SK-N-DZ (cell line): ENCODE data around the gene ZFPL1.
A peak's percentile ranks its signal among the peaks of the same experiment; 100 is the strongest.

Source experiments
- DNase-seq: peaks from one replicate; pipeline ENCODE4 v3.0.0-alpha.2; 2015; ENCODE audit warnings: low spot score
- small RNA-seq, 2 experiments: library from RNA; depleted of rRNA; stranded (forward); fragments of <200 nt; gene quantifications; one replicate each; pipeline ENCODE3, GENCODE V24; 2014

The ZFPL1 gene

DNA sequence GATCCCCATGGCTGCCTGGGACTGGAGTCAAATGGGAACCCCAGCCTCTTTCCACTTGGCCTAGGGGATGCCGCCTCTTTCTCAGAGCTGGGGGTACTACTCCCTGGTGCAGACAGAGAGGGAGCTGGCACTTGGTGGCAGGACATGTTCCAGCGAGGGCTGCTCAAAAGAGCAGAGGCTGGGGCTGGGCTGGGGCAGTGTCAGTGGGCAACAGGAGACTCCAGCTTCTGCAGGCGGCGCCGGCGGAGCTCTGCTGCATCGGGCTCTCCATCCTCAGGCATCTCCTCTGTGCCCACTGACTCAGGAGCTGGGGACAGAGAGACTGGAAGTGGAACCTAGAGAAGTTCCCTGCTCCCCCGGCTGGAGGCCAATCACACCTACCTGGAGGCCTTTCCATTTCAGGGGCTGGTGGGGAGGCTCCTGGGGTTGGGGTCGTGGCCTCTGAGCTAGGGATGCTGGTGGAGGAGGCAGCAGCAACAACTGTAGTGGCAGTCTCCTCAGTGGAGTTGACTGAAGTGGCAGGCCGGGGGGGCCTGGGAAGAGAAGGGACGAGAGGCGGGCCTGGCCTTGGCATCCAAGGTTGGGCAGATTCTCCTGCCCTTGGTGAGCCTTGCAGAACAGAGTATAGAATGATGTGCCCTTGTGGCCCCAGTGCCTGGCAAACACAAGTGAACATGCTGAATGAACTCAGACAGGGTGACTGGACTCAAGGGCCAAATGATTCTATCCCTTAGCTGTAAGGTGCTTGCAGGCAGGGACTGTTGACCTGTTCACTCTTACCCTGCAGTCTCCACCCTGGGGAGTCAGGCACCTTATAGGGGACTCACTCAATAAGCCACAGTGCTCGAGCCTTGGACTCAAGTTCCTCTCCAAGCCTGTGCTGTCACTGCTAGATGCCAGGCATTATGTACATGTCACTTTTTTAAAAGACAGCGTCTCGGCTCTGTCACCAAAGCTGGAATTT lies 44.4 kb downstream of the ZFPL1 start:
- no peak for DNase-seq

DNA sequence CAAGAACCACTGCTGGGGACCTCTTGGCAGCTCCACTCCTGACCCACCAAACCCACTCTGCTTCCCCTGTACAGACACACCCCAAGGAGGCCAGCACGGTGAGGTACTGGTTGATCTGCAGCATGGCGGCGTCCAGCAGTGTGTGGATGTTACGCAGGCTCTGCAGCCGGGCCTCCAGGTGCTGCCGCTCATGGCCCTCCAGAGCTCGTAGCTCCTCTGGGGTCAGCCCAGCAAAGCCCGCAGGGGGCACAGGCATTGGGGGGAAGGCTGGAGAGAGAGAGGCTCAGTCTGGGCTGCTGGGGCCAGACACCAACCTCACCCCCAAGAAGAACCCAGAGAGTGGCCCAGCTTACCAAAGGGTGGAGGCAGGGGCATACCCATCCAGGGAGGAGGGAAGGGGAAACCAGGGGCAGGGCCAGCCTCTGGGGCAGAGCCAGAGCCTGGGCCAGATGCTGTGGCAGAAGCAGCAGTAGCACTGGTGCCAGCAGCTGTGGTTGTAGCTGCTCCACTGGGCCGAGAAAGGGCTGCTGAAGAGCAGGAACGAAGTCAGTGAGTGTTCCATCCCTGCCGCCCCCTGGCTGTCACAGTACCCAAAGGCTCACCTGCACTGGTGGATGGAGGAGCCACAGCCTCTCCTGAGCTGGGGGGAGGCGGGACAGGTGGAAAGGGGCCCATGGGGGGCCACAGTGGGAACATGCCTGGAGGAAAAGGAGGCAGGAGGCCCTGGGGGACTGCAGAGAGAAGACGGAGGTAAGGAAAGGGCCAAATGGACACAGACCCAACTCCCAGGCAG lies 45.8 kb downstream of the ZFPL1 start:
- DNase-seq, result no peak

DNA sequence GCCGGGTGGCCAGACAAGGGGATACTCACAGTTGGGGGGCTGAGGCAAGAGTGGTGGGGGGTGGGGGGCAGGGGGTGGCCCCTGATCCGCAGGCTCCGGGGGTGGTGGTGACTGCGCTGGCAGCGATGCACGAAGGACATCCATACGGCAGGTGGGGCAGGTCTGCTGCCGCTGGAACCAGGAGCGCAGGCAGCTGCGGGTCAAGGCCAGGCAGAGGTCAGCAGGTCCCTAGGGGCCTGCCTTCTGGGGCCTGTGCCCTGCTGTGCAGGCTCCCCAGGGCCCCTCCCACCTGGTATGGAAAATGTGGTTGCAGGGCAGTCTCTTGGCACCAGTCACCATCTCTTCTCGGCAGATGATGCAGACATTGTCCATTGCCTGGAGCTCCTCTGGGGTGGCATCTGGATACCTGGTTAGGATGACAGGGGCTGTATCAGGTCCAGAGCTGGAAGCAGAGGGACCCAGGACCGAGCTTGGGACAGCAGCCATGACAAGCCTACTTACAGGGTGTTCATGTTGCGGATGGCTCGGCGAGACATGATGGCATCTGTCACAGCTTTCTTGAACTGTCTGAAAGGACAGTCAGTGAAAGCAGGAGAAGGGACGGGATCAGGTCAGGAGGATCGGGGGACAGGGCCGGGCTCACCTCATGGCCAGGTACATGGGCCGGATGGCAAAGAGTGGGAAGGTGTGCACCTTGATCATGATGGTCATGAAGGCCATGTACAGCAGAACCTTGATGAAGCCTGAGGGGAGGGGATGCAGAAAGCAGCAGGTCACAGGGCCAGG lies 46.8 kb downstream of the ZFPL1 start:
- DNase-seq, result no peak

DNA sequence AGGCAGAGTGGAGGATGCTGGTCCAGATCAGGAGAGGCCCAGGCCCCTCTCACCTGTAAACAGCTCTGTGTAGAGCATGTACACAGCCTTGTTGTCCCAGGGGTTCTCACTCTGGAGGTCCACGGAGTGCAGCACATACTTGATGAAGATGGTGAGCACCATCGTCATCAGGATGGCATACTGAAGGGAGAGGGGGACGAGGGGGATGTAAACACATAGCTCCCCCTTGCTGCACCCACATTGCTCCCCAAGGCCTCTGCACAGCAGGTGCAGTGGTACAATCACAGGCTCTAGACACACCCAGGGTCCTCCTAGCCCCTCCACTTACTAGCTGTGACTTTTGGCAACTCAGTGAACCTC lies 47.4 kb downstream of the ZFPL1 start:
- no peak for DNase-seq

DNA sequence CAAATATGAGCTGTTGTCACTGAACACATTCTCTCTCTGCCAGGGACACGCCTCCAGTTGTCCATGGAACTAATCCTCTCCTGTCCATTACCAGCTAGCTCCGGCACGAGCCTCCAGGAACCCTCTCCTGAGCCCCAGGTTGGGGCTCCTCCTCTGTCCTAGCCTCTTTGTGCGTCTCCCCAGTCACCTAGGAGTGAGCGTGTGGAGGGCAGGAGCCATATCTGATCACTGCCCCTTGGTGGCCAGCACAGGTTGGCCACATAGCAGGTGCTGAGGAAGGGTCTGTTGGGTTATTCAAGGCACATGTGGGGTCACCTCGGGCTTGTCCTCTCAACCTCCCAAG lies 47.8 kb downstream of the ZFPL1 start:
- no peak for DNase-seq

DNA sequence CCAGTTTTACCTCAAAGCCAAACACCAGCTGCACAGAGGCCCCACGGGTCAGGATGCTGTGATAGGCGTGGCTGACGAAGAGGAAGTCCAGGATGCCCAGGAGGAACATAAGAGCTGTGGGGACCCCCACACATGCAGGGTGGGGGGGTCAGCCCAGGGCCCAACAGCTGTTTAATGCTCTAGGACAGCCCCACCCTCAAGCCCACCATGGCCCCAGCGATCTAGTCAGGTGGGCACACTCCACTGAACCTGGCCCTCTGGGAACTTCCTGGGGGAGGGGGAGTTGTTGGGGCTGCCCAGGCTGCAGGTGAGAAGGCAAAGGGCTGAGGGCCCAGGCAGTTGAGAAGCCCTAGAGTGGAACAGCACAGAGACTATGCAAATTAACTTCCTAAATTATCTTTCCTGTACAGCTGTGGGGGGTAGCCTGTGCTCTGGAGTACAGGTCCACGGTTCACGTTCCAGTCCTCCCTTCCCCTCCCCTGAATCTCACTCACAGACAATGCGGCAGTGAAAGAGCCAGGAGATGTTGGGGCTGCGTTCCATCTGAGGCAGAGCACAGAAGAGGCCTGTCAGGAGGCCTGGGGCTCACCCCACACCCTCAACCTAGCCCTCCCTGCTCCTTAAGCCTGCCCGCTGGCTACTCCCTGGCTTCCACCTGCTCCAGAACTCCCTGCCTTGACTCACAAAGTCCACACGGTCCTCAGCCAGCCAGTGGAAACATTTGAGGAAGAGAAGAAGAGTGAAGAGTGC lies 48.4 kb downstream of the ZFPL1 start:
- DNase-seq, result no peak

DNA sequence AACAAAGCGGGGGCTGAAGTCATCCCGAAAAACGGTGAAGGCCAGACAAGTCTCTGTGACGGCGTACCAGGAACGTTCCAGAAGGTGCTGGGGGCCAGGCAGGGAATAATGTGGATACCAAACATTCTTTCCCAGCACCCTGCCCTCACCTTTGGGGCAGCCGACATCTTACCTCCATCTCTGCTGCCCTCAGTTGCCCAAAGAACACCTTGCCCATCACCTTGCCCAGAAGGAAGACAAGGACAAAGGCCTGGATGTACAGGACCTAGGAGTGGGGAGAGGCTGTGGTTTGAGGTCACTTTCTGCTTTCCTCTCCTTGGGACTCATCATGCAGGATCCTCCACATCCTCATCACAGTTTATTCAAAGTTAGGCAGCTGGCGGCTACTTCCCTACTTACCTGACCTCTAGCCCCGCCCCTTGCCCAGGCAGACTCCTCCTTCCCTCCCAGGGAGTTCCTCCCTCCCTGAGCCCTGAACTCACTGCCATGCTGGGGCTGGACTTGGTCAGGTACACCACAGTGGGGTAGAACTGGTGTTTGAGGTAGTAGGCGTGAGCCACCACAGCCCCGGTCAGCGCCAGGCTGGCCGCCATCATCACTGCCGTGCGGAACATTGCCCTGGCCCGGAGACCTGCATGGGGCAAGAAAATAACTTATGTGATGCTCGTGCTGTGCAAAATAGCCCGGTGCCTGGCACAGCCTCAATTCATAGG lies 49.1 kb downstream of the ZFPL1 start:
- DNase-seq, result no peak

DNA sequence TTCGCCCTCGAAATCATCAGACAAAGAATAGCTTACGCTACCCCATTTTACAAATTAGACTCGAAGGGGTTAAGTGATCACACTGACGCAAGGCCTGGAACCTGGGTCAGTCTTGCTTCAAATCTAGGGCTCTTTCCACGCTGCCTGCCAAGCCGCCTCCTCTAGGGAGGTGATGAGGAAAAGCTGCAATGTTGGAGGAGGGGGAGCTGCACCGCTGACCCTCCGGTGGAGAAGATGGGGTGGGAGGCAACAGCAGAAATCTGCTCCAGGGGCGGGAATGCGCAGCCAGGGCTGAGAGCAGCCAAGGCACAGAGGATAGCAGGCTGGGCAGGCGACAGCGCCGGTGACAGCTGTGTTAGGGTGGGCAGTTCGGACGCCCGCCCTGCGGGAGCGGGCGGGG lies 49.7 kb downstream of the ZFPL1 start:
- no peak for DNase-seq

DNA sequence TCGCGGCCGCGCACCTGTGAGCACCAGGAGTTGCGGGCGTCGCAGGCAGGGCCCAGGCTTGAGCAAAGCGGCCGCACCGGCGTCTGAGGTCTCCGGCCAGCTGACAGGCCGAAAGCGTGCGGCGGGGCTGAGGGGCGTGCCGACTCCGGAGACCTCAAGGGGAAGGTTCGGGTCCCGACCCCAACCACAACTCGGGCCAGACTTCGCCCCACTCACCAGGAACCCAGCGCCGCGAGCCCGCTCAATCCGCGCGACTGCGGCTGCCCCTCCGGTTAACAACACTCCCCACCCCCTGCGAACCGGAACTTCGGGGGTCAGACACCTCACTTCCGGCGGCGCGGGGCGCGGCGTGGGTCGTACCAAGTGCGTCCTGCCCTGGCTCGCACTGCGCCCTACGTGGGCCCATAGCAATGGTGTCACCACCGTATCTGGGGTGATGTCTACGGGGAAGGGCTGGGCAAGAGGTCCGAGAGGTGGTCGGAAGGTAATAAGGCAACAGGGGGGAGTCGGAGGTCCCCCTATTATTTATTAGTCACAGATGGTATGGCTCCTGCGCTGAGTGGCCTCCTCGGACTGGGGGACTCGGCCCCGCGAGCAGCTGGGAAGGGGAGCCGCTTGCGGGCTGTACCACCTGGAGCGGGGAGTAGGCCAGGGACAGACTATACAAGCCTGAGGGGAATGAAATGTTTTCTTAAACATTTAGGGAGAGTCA lies 50.4 kb downstream of the ZFPL1 start, which contains the start of gene SYVN1:
Gene SYVN1 (minus strand): TSS at position 280 of the 712 bp plus-strand sequence. CDS start 918 bp downstream, outside the sequence.
- peak; percentile 92 for DNase-seq

DNA sequence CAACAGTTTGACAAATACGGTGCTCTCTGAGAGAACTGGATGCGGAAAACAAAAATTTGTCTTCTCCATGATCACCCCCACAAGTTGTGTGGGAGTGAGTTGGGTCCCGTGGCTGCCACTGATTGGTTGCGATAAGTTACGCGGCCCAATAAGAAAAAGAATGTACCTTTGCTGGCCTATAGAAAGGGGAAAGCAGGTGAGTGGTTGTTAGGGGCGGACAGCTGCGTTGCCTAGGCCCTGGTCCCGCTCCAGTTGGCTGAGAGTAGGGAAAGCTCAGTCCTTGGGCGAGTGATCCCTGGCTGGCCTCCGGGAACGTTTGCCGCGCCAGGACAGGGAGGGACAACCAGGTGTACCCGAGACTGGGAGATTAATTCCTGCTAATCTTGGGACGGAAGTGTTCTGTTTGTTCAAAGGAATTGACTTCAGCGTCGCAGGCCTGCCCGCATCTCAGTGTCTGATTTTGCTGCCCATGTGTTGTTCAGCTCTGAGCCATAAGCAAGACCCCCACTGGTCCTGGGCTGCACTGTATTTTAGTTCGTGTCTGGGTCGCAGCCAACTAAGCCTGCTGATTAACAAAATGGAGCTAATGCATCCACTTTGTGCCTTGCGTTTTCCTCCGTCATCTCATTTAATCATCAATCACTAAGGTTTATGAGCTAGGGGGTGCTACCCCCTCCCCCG lies 51.1 kb downstream of the ZFPL1 start:
- DNase-seq, result peak; percentile 97

DNA sequence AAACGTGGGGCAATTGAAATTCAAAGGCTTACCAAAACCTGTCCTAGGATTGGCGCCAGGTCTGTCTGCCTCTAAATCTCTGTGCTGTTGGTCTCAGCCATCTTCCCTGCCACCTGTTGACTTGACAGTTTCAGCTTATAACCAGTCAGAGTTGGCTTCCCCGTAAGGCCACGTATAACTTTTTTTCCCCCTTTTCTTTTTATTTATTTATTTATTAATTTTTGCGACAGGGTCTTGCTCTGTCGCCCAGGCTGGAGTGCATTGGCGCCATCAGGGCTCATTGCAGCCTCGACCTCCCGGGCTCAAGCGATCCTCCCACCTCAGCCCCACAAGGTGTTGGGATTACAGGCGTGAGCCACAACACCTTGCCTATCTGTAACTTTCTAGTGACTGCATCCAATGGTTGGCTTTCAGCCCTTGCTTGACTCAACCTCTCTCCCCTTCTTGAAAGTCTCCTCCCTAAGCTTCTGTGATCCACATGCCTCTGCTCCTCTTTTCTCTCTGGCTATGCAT lies 51.7 kb downstream of the ZFPL1 start:
- no peak for DNase-seq

DNA sequence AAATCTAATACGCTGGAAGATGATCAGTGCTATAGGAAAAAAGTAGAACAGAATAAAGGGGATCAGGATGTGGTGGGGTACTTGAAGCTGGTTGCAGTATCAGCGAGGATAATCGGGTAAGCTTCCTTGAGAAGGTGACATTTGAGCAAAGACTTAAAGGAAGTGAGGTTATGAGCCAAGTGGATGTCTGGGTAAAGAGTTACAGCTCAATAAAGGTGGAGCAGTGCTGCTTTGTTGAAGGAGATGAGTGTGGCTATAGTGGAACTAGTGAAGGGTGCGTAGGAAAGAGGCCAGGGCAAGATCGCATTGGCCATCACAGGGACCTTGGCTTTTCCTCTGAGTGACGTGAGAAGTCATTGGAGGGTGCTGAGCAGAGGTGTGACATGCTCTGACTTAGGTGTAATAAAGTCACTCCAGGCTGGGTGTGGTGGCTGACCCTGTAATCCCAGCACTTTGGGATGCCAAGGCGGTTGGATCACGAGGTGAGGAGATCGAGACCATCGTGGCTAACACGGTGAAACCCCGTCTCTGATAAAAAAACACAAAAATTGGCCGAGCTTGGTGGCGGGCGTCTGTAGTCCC lies 52.6 kb downstream of the ZFPL1 start:
- DNase-seq, result no peak

Small RNA genes within 50 kb of the gene (small RNA-seq; reads per million reads assigned to genes)
- 0 to 0.03 reads per million in 2 experiments for gene SNX15
